Hindlimb muscle (tissue), 1 donor: Measurements from ENCODE around the gene ATIC. TPM values are rescaled to one million over a fixed set of nuclear protein-coding genes. Genes with fewer than 3 reads are reported as not detected.
"Not testable (repeated sequence)": the region's sequence is repeated elsewhere in the genome, so short reads cannot be mapped to it uniquely, and the experiment has no call there.

Source experiments
- DNase-seq: peaks from one replicate; pipeline ENCODE4 v3.0.0-alpha.2; 2013
- polyA plus RNA-seq: library from polyadenylated mRNA; unstranded; fragments of 120-200 nt; gene quantifications from one replicate; pipeline ENCODE4 v1.2.1, GENCODE V29; 2013; ENCODE audit not compliant: insufficient read length

The ATIC gene
- polyA plus RNA-seq, 1 donor = 50.8 TPM

DNA sequence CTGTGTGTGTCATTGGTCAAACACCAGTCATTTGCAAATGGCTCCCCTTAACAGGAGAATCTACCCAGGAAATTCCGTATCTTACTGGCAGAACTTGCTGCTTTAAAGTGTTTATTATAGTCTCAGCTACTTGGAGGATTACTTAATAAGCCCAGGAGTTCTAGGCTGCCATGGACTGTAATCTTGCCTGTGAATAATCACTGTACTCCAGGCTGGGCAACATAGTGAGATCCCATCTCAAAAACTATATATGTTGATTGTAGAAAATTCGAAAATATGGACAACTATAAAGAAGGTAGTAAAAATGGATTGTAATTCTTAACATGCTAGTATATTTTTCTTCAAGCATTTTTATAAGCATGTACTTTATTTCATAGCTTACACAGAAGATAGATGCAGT, 4.5 kb downstream of the ATIC start:
- no peak for DNase-seq

DNA sequence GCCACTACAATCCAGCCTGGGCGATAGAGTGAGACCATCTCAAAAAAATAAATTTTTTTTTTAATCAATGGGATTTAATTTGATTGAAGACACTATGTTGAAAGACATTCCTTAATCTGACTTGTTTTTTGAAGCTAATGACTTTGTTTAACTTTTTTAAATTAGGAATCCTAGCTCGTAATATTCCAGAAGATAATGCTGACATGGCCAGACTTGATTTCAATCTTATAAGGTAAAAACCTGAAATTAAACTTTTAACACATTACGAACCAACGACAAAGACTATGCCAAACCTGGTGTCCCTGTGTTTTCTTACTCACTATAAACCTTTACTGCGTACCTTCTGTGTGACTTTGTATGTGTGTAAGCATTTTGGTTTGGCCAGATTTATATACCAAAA, 7.6 kb downstream of the ATIC start:
- DNase-seq = no peak

GRCh38 chr2:215320102-215320501, 8.2 kb downstream of the ATIC start:
- DNase-seq = no peak

GRCh38 chr2:215320679-215321078, 8.8 kb downstream of the ATIC start:
- DNase-seq = no peak

- DNase-seq = no peak
Measured at GRCh38 chr2:215324811-215325210, 13.0 kb downstream of the ATIC start.

GRCh38 chr2:215328066-215328465, 16.2 kb downstream of the ATIC start:
- no peak for DNase-seq

DNA sequence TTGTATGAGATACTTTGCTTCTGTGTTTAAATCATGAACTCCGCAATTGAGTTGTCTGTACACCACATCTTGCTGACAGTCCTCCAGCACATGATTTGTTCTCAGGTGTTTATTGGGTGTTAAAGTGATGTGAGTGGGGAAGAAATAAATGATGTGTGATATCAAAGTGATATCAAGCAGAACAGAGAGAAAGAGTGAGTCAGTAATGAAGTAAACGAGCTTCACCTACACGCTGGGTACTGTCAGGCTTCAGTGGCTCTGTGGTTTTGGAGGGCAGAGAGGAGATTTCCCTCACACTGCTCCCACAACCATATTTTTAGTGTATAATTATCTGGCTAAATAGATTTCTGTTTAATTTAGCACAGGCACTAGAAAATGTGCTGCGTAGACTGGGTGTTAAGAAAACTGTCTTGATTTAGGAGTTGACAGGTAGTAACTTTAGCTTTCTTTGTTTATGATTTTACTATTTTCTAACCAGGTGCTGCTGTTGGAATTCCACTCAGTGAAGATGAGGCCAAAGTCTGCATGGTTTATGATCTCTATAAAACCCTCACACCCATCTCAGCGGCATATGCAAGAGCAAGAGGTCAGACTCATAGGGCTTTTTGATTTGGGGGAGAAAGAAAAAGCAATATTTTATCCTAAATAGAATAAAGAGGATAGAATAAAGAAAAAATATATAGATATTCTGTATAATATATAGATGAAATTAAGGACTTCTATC, 21.2 kb downstream of the ATIC start:
- DNase-seq = no peak

DNA sequence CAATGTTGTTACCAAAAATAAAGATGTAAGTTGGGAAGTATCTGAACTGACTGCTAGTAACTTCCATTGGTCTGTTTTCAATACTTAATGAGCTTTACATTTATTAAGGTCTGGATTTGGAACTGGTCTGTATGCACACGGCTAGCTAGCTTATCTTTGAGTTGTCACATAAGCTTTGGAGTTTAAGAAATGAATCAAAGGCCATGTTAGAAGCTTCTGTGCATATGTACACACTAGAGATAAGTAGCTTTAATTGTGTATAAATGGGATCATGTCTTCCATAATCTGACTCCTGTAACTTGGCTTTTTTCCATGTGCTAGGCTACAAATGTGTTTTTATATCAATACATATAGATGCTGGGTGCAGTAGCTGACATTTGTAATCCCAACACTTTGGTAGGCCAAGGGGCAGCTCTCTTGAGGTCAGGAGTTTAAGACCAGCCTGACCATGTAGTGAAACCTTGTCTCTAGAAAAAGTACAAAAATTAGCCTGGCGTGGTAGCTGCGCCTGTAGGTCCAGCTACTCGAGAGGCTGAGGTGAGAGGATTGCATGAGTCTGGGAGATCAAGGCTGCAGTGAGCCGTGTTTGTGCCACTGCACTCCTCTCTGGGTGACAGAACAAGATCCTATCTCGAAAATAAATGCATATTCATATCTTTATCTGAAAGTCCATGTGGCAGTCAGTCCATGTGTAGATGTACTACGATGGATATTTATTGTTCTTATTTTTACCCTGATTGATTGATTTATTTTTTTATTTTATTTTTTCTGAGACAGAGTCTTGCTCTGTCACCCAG, 27.2 kb downstream of the ATIC start:
- DNase-seq = no peak

DNA sequence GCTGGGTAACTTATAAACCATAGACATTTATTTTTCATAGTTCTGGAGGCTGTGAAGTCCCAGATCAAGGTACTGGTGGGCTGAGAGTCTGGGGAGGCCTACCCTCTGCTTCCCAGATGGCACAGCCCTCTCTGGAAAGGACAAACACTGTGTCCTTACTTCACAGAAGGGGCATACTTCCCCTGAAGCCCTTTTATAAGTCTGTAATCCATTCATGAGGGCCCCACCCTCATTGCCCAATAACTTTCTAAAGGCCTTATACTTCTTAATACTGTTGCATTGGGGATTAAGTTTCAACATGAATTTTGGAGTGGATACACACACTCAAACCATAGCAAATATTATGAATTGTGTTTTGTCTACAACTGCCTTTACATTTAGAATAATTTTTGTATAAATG, 36.0 kb downstream of the ATIC start:
- no peak for DNase-seq

- DNase-seq = no peak
Measured at GRCh38 chr2:215352602-215353001, 40.7 kb downstream of the ATIC start.

DNA sequence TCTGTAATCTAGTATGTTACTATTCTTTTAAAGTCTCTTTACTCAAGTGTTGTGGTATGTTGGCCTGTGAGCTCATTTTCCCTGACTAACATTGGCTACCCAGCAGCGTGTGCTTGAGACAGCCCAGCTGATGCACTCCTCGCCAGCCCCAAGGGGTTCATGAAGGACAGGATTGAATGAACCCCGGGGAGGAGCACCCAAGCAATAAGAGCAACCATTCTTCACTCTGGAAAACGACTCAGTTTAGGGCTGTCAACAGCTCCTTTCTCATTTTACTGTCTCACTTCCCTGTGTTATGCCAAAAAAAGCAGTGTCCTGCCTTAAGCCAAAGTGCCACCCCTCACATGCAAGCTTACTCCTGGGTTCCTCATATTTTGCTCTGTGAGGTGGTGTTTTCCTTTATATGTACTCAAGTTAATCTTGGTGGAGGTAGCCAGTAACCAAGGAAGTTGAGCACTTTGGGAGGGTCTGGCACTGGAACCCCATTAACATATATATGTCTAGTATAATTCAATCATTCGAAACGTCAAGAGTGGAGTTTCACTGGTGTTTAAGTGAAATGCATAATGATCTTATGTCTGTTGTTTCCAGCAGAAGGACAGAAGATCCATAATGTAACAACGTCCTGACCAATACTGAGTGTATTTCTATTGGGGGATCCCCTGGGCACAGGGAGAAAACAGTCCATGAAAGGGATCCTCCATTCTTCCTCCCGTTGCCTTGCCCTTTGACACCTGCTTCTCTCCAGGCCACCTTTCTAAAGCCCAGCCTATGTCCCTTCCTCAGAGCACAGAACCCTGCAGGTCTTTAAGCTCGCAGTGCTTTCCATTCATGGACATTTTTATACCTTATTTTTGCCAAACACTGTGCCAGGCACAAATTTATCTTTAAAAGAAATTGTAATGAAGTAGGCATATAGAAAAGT, 43.2 kb downstream of the ATIC start:
- DNase-seq = no peak

DNA sequence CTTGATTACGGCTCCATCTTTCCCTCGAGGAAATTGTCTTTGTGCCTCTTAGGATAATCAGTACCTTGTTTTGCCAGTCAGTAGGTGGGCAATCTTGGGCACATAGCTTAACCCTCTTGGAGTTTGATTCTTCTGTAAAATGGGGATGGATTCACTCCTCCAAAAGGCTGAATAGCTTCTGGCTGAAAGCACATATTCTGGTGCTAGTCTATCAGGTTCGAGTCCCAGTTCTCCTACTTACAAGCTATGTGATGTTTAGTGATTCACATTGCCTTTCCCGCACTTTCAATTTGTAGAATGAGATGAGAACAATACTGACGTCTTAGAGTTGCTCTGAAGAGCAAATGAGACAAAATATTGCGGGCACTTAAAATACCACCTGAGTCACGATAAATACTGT, 43.9 kb downstream of the ATIC start:
- DNase-seq = no peak

DNA sequence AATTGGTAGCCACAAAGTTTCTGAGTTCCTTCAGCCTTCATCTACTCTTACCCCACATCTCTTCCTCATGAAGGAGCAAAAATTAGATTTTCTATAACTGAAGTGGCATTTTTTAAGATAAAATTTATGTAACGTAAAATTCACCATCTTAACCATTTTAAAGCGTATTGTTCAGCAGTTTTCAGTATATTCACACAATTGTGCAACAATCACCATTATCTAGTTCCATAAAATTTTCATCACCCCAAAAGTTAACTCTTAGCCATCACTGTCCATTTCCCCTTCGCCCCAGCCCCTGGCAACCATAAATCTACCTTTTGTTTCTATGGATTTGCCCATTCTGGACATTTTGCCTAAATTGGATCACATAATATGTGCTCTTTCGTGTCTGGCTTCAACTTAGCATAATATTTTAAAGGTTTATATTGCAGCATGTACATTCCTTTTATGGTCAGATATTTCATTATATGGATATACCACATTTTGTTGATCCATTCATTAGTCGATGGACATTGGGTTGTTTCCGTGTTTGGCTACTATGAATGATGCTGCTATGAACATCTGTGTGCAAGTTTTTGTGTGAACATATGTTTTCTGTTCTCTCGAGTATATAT, 44.6 kb downstream of the ATIC start:
- no peak for DNase-seq

GRCh38 chr2:215356948-215357461, 45.1 kb downstream of the ATIC start:
- DNase-seq = no peak

- DNase-seq = no peak
Measured at GRCh38 chr2:215357660-215358059, 45.8 kb downstream of the ATIC start.

- no peak for DNase-seq
Measured at GRCh38 chr2:215358312-215358845, 46.5 kb downstream of the ATIC start.

DNA sequence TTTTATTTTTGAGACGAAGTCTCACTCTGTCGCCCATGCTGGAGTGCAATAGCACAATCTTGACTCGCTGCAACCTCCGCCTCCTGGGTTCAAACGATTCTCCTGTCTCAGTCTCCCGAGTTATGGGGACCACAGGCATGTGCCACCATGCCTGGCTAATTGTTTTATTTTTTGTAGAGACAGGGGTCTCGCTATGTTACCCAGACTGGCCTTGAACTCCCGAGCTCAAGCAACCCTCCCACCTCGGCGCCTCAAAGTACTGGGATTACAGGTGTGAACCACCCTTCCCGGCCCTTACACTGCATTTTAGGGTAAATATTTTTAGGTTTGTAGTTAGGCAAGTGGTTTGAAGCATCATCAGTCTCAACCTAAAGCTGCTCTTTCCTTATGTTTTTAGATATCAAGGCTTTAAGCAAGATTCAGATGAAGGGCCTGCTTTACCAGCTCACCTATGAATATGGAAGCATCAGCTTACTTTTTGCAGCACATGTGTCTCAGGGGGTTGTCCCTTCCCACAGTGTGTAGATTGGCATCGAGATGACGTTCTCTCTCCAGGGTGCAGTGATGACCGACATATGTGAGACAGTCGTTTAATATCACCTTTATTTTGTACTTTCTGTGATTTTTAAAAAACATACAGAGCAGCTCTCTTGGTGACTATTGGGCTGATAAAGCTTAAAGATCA, 47.2 kb downstream of the ATIC start:
- DNase-seq = no peak

DNA sequence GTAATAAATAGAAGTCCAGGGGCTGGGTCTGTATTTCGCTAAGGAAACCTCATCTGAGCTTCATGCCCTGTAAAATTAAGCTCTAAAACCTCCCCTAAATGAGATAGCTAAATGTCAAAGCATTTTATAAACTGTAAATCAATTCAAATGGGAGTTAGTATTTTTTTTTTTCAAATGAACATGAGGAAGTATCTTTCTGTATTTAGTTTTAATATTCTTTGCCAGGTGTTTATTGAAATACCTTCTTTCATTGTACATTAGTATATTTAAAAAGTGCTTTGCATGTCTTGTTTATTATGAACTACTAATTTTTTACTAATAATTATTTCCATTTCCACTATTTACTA, 47.7 kb downstream of the ATIC start:
- no peak for DNase-seq

DNA sequence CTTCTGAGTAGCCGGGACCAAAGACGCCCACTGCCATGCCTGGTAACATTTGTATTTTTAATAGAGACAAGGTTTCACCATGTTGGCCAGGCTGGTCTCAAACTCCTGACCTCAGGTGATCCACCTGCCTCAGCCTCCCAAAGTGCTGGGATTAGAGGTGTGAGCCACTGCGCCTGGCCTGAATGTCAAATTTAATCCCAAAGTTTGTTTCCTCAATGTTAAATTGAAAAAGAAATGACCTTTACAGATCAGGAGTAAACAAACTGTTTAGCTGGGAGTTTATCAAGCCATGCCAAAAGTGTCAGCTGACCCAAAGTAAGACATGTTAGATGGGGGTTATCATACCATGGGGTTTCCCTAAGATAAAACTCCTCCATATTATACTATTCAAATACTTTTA, 48.2 kb downstream of the ATIC start:
- DNase-seq = not testable (repeated sequence)

DNA sequence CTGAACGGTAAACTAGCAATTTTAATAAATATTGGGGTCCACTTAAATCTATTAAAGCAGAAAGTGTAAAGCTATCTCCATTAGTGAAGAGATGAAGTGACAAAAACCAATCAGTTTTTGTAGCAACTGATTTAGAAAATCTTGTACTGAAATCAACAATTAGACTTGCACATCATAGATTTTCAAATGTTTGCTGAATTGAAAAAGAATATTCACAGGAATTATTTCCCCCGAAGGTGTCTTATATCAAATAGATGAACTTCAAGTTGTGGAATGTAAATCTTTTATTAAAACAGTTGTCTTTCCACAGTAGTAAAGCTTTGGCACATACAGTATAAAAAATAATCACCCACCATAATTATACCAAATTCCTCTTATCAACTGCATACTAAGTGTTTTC, 48.7 kb downstream of the ATIC start:
- no peak for DNase-seq

DNA sequence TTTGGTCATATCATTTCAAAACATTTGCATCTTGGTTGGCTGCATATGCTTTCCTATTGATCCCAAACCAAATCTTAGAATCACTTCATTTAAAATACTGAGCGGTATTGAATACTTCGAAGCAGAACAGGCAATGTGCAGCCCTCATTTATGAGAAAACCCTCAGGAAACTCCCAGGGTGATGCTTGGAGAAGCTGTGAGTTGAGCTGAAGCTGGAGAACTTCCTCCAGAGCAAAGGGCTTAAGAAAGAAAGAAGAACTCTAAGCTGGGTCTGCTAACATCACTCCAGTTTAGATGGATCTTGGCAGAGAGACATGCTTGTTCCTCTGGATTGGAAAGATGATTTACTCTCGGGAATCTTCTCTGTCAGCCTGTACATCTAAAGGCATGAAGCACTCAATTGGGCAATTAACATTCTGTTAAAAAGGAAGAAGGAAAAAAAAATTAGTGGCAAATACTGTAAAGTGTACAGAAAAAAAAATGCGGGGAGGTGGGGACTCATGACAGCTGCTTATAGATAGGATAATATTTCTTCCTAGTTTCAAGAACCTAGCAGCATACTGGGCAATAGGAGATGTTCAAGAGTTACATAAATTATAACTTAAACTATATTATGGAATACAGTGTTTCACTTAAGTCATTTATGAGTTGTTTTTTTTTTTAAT, 49.5 kb downstream of the ATIC start:
- no peak for DNase-seq
